HG03103 (cell line): ENCODE measurements around the gene SERGEF.

Experiments used
- ATAC-seq: cut with Tn5 transposase; IDR thresholded peaks from one replicate; pipeline ENCODE4 v1.9.1; 2021; ENCODE audit warnings: low read depth; ENCODE audit not compliant: unreplicated experiment

SERGEF gene

GRCh38 chr11:17954395-17955252, 58.2 kb downstream of the SERGEF start:
- no peak for ATAC-seq

GRCh38 chr11:17952487-17952886, 60.4 kb downstream of the SERGEF start:
- no peak for ATAC-seq

- ATAC-seq: no peak
Observed at GRCh38 chr11:17951685-17952388, 61.0 kb downstream of the SERGEF start.

- ATAC-seq: no peak
Observed at GRCh38 chr11:17950644-17951043, 62.2 kb downstream of the SERGEF start.

GRCh38 chr11:17948296-17948695, 64.6 kb downstream of the SERGEF start:
- ATAC-seq: no peak

GRCh38 chr11:17939542-17939941, 73.3 kb downstream of the SERGEF start:
- no peak for ATAC-seq

- no peak for ATAC-seq
Observed at GRCh38 chr11:17936790-17937189, 76.1 kb downstream of the SERGEF start.

- no peak for ATAC-seq
Observed at GRCh38 chr11:17934194-17934593, 78.7 kb downstream of the SERGEF start.

- no peak for ATAC-seq
Observed at GRCh38 chr11:17933708-17934107, 79.1 kb downstream of the SERGEF start.

- ATAC-seq: no peak
Observed at GRCh38 chr11:17932472-17932871, 80.4 kb downstream of the SERGEF start.

GRCh38 chr11:17931595-17931994, 81.3 kb downstream of the SERGEF start:
- ATAC-seq: no peak

- ATAC-seq: no peak
Observed at GRCh38 chr11:17930544-17931125, 82.2 kb downstream of the SERGEF start.

- no peak for ATAC-seq
Observed at GRCh38 chr11:17929171-17929570, 83.7 kb downstream of the SERGEF start.

- no peak for ATAC-seq
Observed at GRCh38 chr11:17927681-17928343, 85.0 kb downstream of the SERGEF start.

- no peak for ATAC-seq
Observed at GRCh38 chr11:17927041-17927440, 85.8 kb downstream of the SERGEF start.

GRCh38 chr11:17924713-17925112, 88.1 kb downstream of the SERGEF start:
- no peak for ATAC-seq

- no peak for ATAC-seq
Observed at GRCh38 chr11:17923217-17923616, 89.6 kb downstream of the SERGEF start.

GRCh38 chr11:17922416-17922788, 90.4 kb downstream of the SERGEF start:
- ATAC-seq: no peak

- ATAC-seq: no peak
Observed at GRCh38 chr11:17921659-17922415, 91.0 kb downstream of the SERGEF start.

- ATAC-seq: no peak
Observed at GRCh38 chr11:17918049-17918605, 94.7 kb downstream of the SERGEF start.
